MG63 (cell line): Measurements from ENCODE around the gene IMPA2. TPM values are rescaled to one million over a fixed set of nuclear protein-coding genes. Genes with fewer than 3 reads are reported as not detected.

Source experiments
- DNase-seq: peaks from one replicate; pipeline ENCODE4 v3.0.0-alpha.2; 2020
- H3K27me3 ChIP-seq: fragments of 250-450 bp; sonication (Bioruptor Pico); 2 replicates; pipeline ENCODE4 v1.5.1; 2020; ENCODE audit warnings: mild to moderate bottlenecking, moderate library complexity
- H3K36me3 ChIP-seq: fragments of 250-450 bp; sonication (Bioruptor Pico); 2 replicates; pipeline ENCODE4 v1.5.1; 2020; ENCODE audit warnings: mild to moderate bottlenecking, moderate library complexity
- H3K4me3 ChIP-seq: fragments of 250-450 bp; sonication (Bioruptor Pico); 2 replicates; pipeline ENCODE4 v1.5.1; 2020; ENCODE audit warnings: mild to moderate bottlenecking, moderate library complexity
- H3K9me3 ChIP-seq: fragments of 250-450 bp; sonication (Bioruptor Pico); 2 replicates; pipeline ENCODE4 v1.5.1; 2020; ENCODE audit warnings: mild to moderate bottlenecking, moderate library complexity
- total RNA-seq: library from RNA; depleted of rRNA; stranded (reverse); fragments of >200 nt; shearing (Covaris generic); gene quantifications from 2 replicates; pipeline ENCODE4 v1.2.3, GENCODE V29; 2014; ENCODE audit warnings: low replicate concordance

IMPA2 gene
- total RNA-seq, 1 experiment from 2014 or later: 90.8 TPM

DNA sequence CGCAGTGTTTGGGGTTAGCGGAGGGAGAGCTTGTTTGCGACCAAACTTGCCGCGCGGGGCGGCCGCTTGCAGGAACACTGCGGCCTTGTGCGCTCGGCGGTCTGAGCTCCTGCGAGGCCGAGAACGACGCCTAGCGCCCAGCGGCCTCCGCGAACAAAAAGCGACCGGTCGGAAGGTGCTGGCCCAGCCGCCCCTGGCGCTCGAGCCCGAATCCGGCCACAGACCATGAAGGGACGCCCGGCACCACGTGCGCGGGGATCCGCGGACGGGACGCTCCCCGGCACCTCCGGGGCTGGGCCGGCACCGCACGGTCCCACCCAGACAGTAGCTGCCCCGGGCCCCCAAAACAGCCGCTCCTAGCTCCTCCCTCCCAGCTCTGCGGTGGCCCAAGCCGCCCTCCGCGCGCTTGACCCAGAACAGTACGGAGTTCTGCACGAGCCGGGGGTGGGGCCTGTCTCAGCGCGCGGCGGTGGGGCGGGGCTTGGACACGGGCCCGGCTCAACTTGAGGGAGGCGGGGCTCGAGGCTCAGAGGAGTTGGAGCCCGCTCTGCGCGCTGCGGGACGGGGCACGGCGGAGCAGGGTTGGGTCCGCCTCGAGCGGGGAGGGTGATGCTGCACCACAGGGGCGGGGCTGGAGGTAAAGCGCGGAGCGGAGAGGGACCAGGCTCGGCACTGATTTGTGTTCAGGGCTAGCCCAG, 664 bp upstream of the IMPA2 start:
- H3K9me3 ChIP-seq: no peaks in the 10 kb centered on the region
- H3K27me3 ChIP-seq: no peaks in the 10 kb centered on the region
- no peaks in the 10 kb centered on the region; the same call in 1 of the 2 replicates for H3K36me3 ChIP-seq
- H3K4me3 ChIP-seq: peak overlapping the region; percentile 54
- DNase-seq: peak; percentile 99

GRCh38 chr18:11981543-11982366, 448 bp downstream of the IMPA2 start:
- no peaks in the 10 kb centered on the region for H3K27me3 ChIP-seq
- H3K4me3 ChIP-seq: peak overlapping the region; percentile 79
- DNase-seq: peak; percentile 53
- H3K36me3 ChIP-seq: no peaks in the 10 kb centered on the region; the same call in 1 of the 2 replicates
- H3K9me3 ChIP-seq: no peaks in the 10 kb centered on the region

DNA sequence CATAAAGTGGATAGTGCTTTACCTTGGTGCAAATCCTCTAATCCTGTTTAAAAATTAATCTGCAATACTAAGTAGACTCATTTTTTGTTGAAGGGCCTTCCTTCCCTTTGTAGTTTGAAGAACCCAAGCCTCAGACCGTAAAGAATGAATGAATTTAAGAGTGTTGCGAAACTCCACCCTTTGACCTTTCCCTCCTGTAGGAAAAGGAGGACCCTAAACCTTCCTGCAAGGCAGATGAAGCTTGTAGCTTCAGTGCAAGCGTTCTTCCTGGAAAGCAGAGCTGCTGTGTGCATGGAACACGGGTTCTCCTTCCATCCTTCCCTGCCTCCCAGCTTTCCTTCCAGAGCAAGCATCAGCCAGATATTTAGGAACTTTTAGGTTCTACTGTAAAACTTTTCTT, 1.7 kb downstream of the IMPA2 start:
- no peak for DNase-seq
- H3K36me3 ChIP-seq: peaks cover 8% of the 10 kb centered on the region
- peak overlapping the region; percentile 79 for H3K4me3 ChIP-seq
- no peaks in the 10 kb centered on the region for H3K9me3 ChIP-seq
- no peaks in the 10 kb centered on the region for H3K27me3 ChIP-seq

DNA sequence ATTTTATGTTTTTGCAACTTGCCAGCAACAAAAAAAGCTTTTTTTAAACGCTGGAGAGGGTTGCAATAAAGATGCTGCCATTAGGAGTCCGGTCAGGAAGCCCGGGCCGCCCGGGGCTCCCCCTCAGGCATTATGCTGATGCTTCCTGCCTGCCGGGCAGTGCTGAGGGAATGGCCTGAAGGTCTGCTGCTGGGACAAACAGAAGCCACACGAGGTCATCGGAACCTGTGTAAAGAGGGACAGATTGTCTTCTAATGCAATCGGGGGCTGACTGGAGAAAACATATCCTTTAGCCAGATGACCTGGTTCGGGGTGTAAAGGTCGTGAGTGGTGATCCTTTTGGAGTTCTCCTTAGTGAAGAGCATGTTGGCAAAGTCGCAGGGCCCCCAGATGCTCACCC, 2.3 kb downstream of the IMPA2 start:
- Histone ChIP-seq H3K9me3 (no peaks in the 10 kb centered on the region), H3K27me3 (no peaks in the 10 kb centered on the region), H3K4me3 (no peak overlapping the region), H3K36me3 (peaks cover 8% of the 10 kb centered on the region)
- no peak for DNase-seq

GRCh38 chr18:11984091-11984490, 2.8 kb downstream of the IMPA2 start:
- Histone ChIP-seq H3K27me3 (no peaks in the 10 kb centered on the region), H3K36me3 (peaks cover 8% of the 10 kb centered on the region), H3K4me3 (no peak overlapping the region), H3K9me3 (no peaks in the 10 kb centered on the region)
- no peak for DNase-seq

DNA sequence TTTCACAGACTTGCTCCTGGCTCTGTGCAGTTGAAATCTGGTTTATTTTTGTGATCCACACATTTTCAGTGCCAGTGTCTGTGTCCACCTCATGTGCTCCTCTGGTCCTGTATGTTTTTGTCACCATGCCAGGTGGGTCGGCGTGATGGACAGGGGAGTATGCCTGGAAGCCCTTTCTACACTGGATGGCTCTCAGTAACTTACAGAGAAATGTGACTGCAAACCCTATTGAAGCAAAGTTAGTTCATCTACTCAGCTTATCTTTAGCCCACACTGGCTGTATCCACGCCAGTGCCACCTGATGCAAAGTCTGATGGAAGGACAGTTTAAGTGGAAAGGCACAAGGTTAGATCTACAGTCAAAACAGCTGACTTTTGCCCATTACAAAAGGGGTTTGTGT, 4.3 kb downstream of the IMPA2 start:
- no peak for DNase-seq
- Histone ChIP-seq H3K4me3 (no peak overlapping the region), H3K9me3 (no peaks in the 10 kb centered on the region), H3K27me3 (no peaks in the 10 kb centered on the region), H3K36me3 (peaks cover 8% of the 10 kb centered on the region)

DNA sequence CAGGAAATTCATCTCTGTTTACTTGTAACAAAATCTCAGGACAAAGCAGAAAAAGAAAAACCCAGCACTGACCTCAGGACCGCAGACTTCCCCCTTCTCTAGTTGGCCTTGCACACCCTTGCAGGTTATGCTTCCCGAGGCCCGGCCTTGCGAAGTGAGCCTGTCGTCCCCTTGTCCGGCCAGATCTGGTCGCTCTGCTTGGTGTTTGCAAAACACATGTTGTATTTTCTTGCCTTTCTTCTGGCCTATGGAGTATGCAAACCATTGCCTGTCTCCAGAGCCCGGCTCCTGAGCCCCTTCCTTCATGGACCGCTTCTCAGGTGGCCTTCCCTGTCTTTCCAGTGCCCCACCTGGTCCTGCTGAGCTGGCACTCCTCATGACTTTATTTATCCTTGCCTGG, 4.8 kb downstream of the IMPA2 start:
- Histone ChIP-seq H3K27me3 (no peaks in the 10 kb centered on the region), H3K4me3 (no peak overlapping the region)
- DNase-seq: no peak

GRCh38 chr18:11987527-11987926, 6.2 kb downstream of the IMPA2 start:
- Histone ChIP-seq H3K9me3 (no peaks in the 10 kb centered on the region), H3K36me3 (peaks cover 11% of the 10 kb centered on the region), H3K27me3 (no peaks in the 10 kb centered on the region), H3K4me3 (no peak overlapping the region)
- no peak for DNase-seq

More for the DNA sequence above, 4.8 kb downstream of the IMPA2 start:
- Histone ChIP-seq H3K36me3 (peaks cover 8% of the 10 kb centered on the region), H3K9me3 (no peaks in the 10 kb centered on the region)

DNA sequence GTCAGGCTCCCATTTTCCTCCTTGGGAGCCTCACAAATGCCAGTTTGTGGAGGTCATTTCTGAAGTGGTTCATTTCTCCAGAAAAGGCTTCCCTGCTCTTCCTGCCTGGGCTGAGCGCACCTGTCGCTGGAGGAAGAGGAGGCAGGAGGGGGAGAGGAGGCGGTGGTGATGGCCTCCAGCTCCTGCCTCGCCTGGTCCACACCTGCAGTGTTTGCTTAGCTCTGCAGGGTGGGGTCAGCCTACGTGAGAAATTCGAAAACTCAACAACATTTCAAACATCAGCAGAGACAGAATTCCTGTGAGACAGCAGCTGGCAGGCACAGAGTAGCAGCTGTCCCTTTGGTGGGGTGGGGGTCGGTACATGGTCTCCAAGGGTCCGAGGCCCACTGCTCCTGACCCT, 7.9 kb downstream of the IMPA2 start:
- DNase-seq: no peak
- Histone ChIP-seq H3K36me3 (peaks cover 11% of the 10 kb centered on the region), H3K27me3 (no peaks in the 10 kb centered on the region), H3K4me3 (no peak overlapping the region), H3K9me3 (no peaks in the 10 kb centered on the region)

GRCh38 chr18:11989966-11990380, 8.7 kb downstream of the IMPA2 start:
- Histone ChIP-seq H3K27me3 (no peaks in the 10 kb centered on the region), H3K36me3 (peaks cover 11% of the 10 kb centered on the region), H3K9me3 (no peaks in the 10 kb centered on the region), H3K4me3 (no peak overlapping the region)
- no peak for DNase-seq

GRCh38 chr18:11990539-11990938, 9.2 kb downstream of the IMPA2 start:
- H3K36me3 ChIP-seq: peaks cover 11% of the 10 kb centered on the region
- H3K9me3 ChIP-seq: no peaks in the 10 kb centered on the region
- H3K27me3 ChIP-seq: no peaks in the 10 kb centered on the region
- DNase-seq: no peak
- no peak overlapping the region for H3K4me3 ChIP-seq

DNA sequence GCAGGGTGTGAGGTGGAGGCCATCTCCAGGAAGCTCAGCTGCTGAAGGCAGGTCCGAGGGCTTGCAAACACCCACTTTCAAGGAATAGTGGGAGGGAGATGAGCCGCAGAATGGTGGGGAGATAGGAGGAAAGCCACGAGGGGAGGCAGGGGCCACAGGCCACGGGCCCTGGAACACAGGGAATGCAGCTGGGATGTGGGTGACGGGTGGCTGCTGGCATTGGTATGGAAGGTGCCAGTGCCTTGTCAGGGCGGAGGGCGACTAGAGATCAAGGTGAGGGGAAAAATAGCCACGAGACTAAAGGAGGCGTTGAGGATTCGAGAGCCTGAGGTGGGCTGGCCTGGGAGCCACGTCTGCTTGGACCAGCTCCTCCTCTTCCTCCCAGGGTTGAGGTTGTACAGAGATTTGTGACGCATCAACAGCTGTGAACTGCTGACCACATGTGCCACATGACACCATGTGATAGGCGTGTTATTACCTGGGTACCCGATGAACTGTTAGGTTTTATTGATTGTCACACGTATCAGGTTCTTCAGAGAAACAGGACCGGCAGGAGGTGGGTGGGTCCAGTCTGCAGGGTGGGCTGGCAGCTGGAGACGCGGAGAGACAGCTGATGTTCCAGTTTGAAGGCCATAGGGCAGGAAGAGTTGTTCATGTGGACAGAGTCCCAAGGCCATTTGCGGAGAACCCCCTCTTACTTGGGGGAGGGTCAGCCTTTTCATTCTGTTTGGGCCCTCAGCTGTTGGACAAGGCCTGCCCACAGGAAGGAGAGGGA, 9.9 kb downstream of the IMPA2 start:
- H3K27me3 ChIP-seq: no peaks in the 10 kb centered on the region
- no peaks in the 10 kb centered on the region for H3K9me3 ChIP-seq
- DNase-seq: no peak
- peaks cover 11% of the 10 kb centered on the region for H3K36me3 ChIP-seq
- H3K4me3 ChIP-seq: no peak overlapping the region

- no peak for DNase-seq
- H3K36me3 ChIP-seq: peaks cover 7% of the 10 kb centered on the region
- H3K27me3 ChIP-seq: no peaks in the 10 kb centered on the region
- H3K9me3 ChIP-seq: no peaks in the 10 kb centered on the region
- no peak overlapping the region for H3K4me3 ChIP-seq
Measured at GRCh38 chr18:11992096-11992790, 10.9 kb downstream of the IMPA2 start.

GRCh38 chr18:11993264-11993916, 12.1 kb downstream of the IMPA2 start:
- Histone ChIP-seq H3K36me3 (peaks cover 2% of the 10 kb centered on the region; the same call in 1 of the 2 replicates), H3K27me3 (no peaks in the 10 kb centered on the region), H3K4me3 (no peak overlapping the region), H3K9me3 (no peaks in the 10 kb centered on the region)
- DNase-seq: no peak

GRCh38 chr18:11994336-11994702, 13.0 kb downstream of the IMPA2 start:
- Histone ChIP-seq H3K9me3 (no peaks in the 10 kb centered on the region), H3K27me3 (no peaks in the 10 kb centered on the region), H3K4me3 (no peak overlapping the region), H3K36me3 (peaks cover 6% of the 10 kb centered on the region; the same call in 1 of the 2 replicates)
- peak; percentile 79 for DNase-seq
